Cortex of kidney (tissue), 1 donor: ENCODE measurements around the gene ATP5PD.
"Not testable (repeated sequence)": the region's sequence is repeated elsewhere in the genome, so short reads cannot be mapped to it uniquely, and the experiment has no call there.

Experiments
- DNase-seq: peaks from one replicate; lab custom pipeline; 2025; lab: John Stamatoyannopoulos, UW

The ATP5PD gene

GRCh38 chr17:75020331-75021110 is 26.2 kb downstream of the ATP5PD start:
- no peak for DNase-seq

DNA sequence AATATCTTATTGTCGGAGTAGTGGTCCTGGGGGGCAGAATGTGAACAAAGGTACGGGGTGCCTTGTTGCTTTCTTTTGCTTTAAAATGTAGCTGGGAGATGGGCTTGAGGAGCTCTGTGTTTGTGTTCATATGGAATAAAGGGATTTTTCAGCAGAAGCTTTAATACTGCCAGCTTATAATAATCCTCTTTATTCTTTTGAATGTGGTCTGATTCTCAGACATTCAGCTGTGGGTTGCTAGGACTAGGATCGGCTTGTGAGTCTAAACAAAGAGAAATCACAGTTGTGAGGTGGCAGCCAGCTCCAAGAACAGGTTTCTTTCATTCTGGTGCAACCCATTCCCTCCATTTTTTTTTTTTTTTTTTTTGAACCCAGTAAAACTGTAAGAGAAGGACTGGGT is 27.1 kb downstream of the ATP5PD start:
- no peak for DNase-seq

GRCh38 chr17:75019146-75019545 is 27.6 kb downstream of the ATP5PD start:
- DNase-seq, result no peak

DNA sequence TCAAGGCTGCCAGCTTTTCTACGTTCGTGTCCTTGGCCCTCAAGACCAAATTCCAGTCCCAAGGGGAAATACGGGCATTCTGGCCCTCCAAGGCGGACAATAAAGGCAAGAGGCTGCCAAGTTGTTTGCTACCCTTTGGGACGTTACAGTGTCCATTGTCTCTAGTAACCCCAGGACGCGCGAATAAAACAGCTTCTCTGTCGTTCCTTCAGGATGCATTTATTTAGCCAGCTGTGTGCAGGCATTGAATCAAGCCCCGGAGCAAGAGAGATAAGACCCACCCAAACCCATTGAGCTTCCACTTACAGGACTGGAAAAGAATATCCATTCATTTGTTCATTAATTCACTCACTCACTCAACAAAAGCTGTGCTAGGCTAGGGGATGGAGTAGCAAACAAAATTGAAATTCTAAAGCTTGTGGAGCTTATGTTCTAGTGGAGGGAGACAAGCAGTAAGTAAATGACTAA is 33.6 kb downstream of the ATP5PD start:
- no peak for DNase-seq

DNA sequence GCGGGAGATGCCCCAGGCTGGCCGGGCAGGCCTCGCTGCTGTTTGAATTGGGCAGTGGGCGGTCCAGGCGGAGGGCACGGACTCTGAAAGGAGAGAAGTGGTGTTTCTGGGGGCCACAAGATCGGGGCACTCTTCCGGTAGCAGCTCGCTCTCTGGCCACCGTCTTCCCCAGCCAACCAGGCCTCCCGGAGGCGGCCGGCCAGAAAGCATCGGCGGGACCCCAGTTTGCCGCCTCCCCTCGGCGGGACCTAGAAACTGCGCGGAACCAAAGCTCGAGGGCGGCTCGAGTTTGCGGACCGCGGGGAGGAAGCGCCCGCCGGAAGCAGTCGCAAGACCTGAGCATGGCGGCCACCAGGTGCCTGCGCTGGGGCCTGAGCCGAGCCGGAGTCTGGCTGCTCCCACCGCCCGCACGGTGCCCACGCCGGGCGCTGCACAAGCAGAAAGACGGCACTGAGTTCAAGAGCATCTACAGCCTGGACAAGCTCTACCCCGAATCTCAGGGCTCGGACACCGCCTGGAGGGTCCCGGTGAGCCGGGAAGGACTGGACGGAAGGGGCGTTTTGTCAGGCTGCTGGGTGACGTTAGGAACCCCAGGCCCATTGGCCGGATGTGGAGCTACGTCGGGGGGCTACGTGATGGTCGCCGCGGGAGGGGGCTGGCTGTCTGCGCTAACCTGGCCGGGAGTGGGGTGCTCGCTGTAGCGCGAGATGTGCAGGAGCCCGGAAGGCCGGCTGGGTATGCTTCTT is 34.2 kb downstream of the ATP5PD start, which contains the start of gene MRPL58:
Gene MRPL58 (plus strand): TSS at position 325 of the 746 bp plus-strand sequence. CDS start 17 bp downstream, at position 342.
- DNase-seq, result no peak

DNA sequence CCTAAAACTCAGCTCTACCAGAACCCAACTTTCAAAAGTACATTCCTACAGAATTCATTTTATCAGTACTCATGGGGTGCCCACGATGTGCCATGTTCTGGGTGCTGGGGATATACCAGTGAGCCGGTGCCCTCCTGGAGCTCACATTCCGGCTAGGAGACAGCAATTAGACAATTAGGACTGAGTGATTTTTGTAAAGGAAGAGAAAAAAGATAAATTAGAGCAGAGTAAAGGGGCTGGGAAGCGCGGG is 34.7 kb downstream of the ATP5PD start:
- no peak for DNase-seq

DNA sequence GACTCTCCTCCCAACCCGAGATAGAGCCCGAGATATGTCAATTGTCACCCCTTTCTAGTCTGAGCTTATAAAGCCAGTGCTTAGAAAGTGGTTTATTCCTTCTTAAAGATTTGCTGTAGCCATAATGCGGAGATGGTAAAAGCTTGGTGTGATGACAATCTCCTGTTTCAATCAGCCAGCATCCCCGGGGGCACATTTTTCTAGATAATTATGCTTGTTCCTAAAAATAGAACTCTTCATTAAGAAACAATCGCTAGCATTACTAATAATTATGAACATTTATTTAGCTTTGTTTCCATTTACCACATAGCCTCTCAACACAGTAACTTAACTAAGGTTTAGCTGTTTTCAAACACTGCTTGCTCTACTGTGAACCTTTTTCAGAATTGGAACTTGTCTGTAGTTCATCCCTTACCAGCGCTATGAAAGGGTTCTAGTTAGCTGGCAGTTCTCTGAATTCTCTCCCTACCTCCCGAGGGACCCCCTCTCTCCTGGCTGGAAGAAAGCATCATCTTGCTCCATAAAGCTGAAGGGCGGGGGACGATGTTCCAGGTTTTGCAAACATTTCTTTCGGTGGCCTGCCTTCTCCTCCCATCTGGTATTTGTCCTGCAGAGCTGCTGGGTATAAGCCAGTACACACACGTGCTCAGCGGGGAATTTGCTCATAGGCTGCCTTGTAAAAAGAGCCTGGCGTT is 35.2 kb downstream of the ATP5PD start:
- no peak for DNase-seq

GRCh38 chr17:75010683-75011400 is 35.9 kb downstream of the ATP5PD start:
- DNase-seq, result no peak

GRCh38 chr17:75009139-75009724 is 37.5 kb downstream of the ATP5PD start:
- no peak for DNase-seq

- no peak for DNase-seq
Observed at GRCh38 chr17:75008373-75008772, 38.4 kb downstream of the ATP5PD start.

DNA sequence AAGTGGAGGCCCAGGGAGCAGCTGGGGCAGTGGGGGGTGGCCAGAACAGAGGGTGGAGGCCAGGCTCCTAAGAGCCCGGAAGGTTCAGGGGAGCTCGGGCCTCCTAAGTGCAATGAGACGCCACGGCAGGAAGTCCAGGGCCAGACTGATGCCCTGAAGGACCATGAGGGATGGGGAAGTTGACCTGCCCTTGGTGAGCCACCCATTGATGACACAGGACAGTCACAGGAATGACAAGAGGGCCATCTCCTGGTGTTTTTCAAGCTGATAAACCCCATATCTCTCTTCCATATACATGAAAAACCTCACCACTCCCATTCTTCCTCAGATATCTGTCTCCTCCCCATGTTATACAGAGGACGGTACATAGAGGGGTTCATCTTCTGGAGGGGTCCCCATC is 40.1 kb downstream of the ATP5PD start:
- DNase-seq, result no peak

- DNase-seq, result not testable (repeated sequence)
Observed at GRCh38 chr17:75006084-75006483, 40.7 kb downstream of the ATP5PD start.

- DNase-seq, result no peak
Observed at GRCh38 chr17:75005291-75005690, 41.5 kb downstream of the ATP5PD start.

- no peak for DNase-seq
Observed at GRCh38 chr17:75004371-75004770, 42.4 kb downstream of the ATP5PD start.

DNA sequence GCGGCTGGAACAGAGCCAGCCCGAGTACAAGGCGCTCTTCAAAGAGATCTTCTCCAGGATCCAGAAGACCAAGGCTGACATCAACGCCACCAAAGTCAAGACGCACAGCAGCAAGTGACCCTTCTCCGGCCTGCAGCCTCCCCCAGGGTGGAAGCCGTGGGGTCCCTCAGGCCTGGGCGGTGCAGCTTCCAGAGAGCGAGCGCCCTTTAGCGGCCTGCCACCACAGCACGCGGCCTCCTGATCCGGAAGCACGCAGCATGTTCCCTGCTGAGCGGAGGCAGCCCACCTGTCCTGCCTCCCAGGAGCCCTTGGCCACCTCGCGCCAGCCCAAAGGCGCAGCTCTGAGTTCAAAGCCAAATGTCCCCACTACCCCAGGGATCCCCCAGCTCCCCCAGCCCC is 42.8 kb downstream of the ATP5PD start:
- no peak for DNase-seq

DNA sequence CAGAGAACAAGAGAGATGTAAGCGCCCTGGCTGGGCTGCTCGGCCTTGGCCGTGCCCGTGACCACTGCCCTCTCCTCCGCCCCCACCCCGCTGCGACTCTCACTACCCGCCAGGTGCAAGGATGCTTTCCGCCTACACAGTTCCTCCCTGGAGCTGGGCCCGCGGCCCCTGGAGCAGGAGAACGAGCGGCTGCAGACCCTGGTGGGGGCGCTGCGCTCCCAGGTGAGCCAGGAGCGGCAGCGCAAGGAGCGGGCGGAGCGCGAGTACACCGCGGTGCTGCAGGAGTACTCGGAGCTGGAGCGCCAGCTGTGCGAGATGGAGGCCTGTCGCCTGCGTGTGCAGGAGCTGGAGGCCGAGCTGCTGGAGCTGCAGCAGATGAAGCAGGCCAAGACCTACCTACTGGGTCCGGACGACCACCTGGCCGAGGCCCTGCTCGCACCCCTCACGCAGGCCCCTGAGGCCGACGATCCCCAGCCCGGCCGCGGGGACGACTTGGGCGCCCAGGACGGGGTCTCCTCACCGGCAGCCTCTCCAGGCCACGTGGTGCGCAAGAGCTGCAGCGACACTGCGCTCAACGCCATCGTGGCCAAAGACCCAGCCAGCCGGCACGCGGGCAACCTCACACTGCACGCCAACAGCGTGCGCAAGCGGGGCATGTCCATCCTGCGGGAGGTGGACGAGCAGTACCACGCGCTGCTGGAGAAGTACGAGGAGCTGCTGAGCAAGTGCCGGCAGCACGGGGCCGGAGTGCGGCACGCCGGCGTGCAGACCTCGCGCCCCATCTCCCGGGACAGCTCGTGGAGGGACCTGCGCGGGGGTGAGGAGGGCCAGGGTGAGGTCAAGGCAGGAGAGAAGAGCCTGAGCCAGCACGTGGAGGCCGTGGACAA is 43.5 kb downstream of the ATP5PD start:
- no peak for DNase-seq

- DNase-seq, result no peak
Observed at GRCh38 chr17:75001915-75002843, 44.6 kb downstream of the ATP5PD start.

- DNase-seq, result no peak
Observed at GRCh38 chr17:74999523-74999922, 47.2 kb downstream of the ATP5PD start.

DNA sequence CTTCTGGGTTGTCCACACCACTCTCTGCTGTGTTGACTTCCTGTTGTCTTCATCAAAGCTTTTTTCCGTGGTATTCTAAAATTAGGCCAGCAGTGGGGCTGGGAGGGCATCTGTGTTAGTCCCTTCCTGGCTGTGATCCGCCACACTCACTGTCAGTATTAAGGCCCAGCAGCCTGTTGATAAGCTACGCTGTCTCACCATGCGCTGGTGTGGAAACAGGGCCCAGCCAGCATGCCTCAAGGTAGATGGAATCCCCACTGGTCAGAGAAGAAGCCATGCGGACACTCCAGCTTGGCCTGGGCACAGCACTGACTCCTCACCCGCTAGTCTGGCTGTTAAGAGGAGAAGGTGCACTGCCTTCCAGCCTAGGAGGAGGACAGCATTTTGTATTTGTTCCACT is 48.0 kb downstream of the ATP5PD start:
- no peak for DNase-seq

DNA sequence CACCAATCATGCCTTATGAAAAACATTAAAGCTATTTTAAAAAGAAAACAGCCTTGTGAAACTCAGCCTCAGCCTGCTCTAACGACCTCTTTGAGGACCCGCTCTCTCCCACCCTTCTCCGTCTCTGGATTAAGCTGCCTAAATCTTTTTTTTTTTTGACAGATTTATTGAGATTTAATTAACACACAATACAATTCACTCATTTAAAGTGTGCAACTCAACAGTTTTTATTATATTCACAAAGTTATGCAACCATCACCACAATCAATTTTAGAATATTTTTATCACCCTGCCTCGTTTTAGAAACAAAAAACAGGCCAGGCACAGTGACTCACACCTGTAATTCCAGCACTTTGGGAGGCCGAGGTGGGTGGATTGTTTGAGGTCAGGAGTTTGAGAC is 50.9 kb downstream of the ATP5PD start:
- no peak for DNase-seq
